Nucleus accumbens (tissue), 56 donors: ENCODE results near the gene COL16A1.

Experiments used
- DNase-seq, 56 donors: peaks; one replicate each; lab custom pipeline; 2025; lab: John Stamatoyannopoulos, UW

The COL16A1 gene

DNA sequence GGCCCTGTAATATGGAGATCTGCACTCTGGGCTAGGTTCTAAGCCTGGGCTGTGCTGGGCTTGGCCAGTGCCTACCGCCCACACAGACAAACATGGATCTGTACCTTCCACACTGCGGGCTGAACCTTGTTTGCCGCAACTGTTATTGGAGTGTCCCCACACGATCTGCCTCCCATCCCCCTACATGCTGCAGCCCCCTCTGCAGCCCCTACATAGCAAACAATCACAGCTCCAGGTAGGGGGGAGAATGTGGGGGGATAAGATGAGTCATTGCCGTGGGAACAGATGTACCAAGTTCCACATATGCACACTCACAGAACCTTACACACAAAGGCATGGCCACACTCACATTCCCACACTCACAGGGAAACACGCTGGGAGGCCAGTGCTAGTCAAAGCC lies 88.4 kb downstream of the COL16A1 start:
- DNase-seq, result no peak

DNA sequence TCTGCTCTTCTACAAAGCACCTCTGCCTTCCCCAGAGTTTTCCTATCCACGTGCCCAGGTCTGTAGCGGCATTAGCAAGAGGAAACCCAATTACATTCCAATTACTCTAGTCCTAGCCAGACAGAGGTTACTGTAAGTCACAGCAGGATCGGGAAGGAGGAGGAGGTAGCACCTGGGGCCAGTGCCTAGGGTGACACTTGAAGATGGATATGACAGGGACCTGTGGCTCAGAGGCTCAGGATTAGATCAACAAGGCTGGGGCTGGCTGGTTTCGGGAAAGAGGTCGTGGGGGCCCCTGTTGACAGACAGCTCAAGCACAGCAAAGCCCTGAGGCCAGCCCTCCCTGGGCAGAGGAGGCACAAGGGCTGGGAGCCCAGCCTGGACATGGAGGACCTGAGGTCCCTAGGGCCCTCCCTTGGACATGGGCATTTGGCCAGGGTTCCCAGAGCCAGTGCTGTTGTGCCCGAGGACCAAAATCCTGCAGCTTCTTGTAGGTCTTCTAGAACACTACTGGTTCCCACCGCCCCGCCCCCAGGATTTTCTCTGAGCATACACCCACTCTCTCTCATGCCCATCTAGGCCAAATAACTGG lies 89.3 kb downstream of the COL16A1 start:
- no peak for DNase-seq

DNA sequence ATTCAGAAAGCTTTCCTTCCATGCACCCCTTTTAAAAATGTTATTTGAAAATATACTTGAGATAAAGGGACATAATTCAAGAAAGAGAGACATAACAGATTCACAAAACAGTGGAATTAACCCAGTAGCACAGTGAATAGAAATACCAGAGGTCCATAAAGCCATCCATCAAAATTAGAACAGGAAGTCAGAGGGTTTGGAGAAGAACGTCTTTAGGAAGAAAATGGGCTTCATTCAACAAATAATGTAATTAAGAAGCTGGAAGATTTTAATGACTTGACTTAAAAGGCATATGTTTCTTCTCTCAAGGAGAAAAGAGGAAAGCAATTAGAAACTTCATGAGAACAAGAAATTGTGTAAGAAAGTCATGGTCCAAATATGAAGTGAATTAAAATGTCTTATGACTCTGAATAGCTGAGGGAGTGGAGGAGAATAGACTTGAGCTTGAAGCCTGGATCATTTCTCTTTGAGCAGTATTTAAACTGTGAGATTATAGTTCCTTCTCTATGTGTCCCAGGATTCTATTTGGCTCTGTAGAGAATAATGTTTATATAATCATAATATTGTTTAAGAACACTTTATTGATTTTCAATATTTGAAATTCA lies 94.2 kb downstream of the COL16A1 start:
- no peak for DNase-seq

DNA sequence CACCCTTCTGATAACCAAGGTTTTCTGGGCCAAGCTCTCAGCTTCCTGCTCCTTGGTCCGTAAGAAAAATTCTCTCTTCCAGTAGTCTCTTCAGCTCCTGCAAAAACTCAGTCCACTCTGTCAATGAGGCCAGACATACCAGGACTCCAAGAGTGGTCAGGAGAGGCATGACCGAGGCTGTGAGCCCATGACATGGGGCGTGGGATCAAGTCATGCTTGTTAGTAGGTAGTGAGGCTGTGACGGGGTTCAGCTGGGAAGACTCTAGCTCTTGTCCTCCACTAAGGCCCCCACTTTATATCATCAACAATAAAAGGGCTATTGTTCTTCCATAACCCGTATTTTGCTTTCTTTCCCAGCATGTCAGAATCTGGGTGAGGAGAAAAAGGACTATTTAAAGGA lies 96.5 kb downstream of the COL16A1 start:
- no peak for DNase-seq

DNA sequence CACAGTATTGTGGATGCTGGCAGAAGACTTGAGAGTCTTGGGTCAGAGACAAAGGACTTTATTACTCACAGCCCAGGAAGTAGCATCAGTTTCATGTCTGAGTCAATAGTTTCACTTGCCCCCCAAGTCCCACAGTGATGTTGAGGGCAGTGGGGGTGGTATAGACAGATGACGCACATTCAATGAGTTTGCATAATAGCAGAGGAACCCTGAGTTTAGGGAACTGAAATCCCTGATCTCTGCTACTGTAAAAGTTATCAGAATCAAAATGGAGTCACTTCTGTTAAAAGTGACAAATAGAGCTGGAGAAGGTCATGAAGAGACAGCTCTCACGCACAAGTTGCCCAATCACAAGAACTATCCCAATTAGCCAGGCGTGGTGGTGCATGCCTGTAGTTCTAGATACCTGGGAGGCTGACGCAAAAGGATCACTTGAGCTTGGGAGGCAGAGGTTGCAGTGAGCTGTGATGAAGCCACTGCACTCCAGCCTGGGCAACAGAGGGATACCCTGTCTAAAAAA lies 97.8 kb downstream of the COL16A1 start:
- DNase-seq, result no peak
